ENCODE data around the gene ARHGEF16. TPM values are rescaled to one million over a fixed set of nuclear protein-coding genes. Genes with fewer than 3 reads are reported as not detected.

Gene ARHGEF16
- total RNA-seq, 2 donors from 2014 or later = 17.1 to 22.1 TPM

DNA sequence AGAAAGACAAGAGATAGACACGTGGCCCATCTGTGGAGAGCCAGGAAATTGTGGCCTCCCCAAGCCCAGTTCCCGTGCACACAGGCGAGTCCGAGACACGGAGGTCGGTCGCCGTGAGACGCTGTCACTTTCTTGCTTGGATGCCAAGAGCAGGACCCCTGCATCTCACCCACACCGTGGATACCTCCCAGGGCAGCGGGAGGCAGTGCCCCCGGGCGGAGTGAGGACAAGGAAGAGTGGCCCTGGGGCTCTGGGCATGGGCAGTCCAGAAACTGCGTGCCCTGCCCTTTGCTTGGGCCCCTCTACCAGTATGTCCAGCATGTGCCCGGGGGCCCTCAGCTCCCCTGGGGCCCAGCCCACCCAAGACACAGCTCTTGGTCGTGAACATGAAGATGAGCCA lies 24.7 kb upstream of the ARHGEF16 start:
- Histone ChIP-seq H3K27me3 (no peaks in the 10 kb centered on the region), H3K27ac (no peak overlapping the region), H3K9me3 (no peaks in the 10 kb centered on the region), H3K4me1 (peaks cover 1% of the 10 kb centered on the region), H3K4me3 (no peak overlapping the region), H3K36me3 (replicated peaks in 1 of 2; ENCODE audit: insufficient read depth in 1 of 2, low read depth in 2 of 2) (peaks cover 0 to 2% of the 10 kb centered on the region in 2 donors)
- TF ChIP-seq POLR2A (IDR thresholded peaks at IDR 0.05) = no peak
- TF ChIP-seq, protein P1, sequence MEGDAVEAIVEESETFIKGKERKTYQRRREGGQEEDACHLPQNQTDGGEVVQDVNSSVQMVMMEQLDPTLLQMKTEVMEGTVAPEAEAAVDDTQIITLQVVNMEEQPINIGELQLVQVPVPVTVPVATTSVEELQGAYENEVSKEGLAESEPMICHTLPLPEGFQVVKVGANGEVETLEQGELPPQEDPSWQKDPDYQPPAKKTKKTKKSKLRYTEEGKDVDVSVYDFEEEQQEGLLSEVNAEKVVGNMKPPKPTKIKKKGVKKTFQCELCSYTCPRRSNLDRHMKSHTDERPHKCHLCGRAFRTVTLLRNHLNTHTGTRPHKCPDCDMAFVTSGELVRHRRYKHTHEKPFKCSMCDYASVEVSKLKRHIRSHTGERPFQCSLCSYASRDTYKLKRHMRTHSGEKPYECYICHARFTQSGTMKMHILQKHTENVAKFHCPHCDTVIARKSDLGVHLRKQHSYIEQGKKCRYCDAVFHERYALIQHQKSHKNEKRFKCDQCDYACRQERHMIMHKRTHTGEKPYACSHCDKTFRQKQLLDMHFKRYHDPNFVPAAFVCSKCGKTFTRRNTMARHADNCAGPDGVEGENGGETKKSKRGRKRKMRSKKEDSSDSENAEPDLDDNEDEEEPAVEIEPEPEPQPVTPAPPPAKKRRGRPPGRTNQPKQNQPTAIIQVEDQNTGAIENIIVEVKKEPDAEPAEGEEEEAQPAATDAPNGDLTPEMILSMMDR (IDR thresholded peaks at IDR 0.05) = no peak
- no peak for DNase-seq
- no peak for ATAC-seq
- intact Hi-C loops (cut with DNase I) = loop anchor here (5.0 kb wide), 2 partner anchors 367 to 417 kb away; no protein-coding TSS in a partner anchor
- WGBS, 2 donors = 87 to 90% methylated on average over 13 to 16 of the region's 16 CpGs

DNA sequence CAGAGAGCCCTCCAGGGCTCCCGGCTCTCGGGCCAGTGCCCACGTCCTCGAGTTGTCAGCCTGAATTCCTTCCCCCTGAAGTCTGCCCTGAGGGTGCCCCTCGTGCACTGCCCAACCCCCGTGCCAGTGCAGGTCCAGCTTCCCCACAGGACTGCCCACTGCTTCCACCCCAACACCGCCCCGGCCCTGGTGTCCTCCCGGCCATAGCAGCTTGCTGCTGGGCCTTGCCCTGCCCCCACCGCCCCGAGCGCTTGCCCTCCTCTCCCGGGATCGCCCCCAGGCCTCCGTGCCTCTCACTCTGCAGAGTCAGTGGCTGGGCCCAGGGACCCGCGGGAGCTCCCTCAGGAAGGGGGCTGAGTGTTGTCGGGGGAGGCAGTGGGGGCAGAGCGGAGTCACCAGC lies 24.1 kb upstream of the ARHGEF16 start:
- no peak for DNase-seq
- H3K4me3 ChIP-seq = no peak overlapping the region
- ATAC-seq = no peak

DNA sequence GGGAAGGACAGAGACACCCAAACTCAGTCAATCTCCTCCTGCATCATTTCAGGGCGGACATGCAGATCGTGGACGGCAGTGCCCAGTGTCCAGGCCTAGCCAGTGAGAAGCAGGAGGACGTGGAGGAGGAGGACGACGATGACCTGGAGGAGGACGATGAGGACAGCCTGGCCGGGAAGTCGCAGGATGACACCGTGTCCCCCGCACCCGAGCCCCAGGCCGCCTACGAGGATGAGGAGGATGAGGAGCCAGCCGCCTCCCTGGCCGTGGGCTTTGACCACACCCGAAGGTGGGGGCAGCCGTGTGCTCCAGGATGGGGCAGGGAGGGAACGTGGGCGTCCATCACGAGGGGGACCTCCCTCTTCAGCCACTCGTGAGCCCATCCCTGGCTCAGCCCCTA lies 23.6 kb upstream of the ARHGEF16 start:
- no peak for ATAC-seq
- Histone ChIP-seq H3K36me3 (replicated peaks in 1 of 2; ENCODE audit: insufficient read depth in 1 of 2, low read depth in 2 of 2) (peaks cover 0 to 2% of the 10 kb centered on the region in 2 donors), H3K4me1 (no peaks in the 10 kb centered on the region), H3K4me3 (no peak overlapping the region), H3K27me3 (no peaks in the 10 kb centered on the region), H3K27ac (no peak overlapping the region), H3K9me3 (no peaks in the 10 kb centered on the region)
- TF ChIP-seq, protein P1 (IDR thresholded peaks at IDR 0.05) = no peak
- TF ChIP-seq POLR2A (IDR thresholded peaks at IDR 0.05) = no peak
- WGBS, 2 donors = 85 to 88% methylated on average over 15 to 21 of the region's 22 CpGs
- no peak for DNase-seq
- intact Hi-C loops (cut with DNase I) = loop anchor here (5.0 kb wide), 1 partner anchor 419 kb away; no protein-coding TSS in a partner anchor

More for the DNA sequence above, 24.1 kb upstream of the ARHGEF16 start:
- no peak overlapping the region for H3K27ac ChIP-seq
- H3K4me1 ChIP-seq = no peaks in the 10 kb centered on the region
- intact Hi-C loops (cut with DNase I) = loop anchor here (5.0 kb wide), 1 partner anchor 418 kb away; no protein-coding TSS in a partner anchor
- no peak for TF ChIP-seq POLR2A (IDR thresholded peaks at IDR 0.05)
- TF ChIP-seq, protein P1 (IDR thresholded peaks at IDR 0.05) = no peak
- 81 to 94% methylated on average over 6 to 16 of the region's 19 CpGs for WGBS, 2 donors
- H3K27me3 ChIP-seq = no peaks in the 10 kb centered on the region
- peaks cover 0 to 2% of the 10 kb centered on the region in 2 donors for H3K36me3 ChIP-seq (replicated peaks in 1 of 2; ENCODE audit: insufficient read depth in 1 of 2, low read depth in 2 of 2)
- no peaks in the 10 kb centered on the region for H3K9me3 ChIP-seq

DNA sequence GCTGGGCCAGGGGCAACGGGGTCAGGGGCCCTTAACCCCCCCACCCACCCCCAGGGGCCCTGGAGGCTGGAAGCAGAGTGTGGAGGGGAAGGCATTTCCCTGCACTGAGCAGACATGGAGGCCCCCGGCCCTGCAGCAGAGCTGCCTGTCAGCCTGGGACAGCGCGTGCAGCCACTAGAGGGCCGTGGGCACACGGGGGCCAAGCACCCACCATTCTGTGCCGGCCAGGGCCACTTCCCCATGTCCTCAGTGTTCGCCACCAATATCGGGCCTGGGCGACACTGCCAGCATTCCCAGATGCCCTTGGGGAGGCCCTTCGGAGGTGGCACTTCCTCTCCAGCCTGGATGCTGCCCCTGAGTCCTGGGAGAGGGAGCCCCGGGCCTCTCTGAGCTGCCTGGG lies 23.2 kb upstream of the ARHGEF16 start:
- ATAC-seq = no peak
- intact Hi-C loops (cut with DNase I) = loop anchor here (5.0 kb wide), 1 partner anchor 419 kb away; no protein-coding TSS in a partner anchor
- no peak overlapping the region for H3K27ac ChIP-seq
- peaks cover 0 to 2% of the 10 kb centered on the region in 2 donors for H3K36me3 ChIP-seq (replicated peaks in 1 of 2; ENCODE audit: insufficient read depth in 1 of 2, low read depth in 2 of 2)
- no peaks in the 10 kb centered on the region for H3K4me1 ChIP-seq
- no peak for DNase-seq
- H3K9me3 ChIP-seq = no peaks in the 10 kb centered on the region
- no peak overlapping the region for H3K4me3 ChIP-seq
- TF ChIP-seq, protein P1 (IDR thresholded peaks at IDR 0.05) = no peak
- no peak for TF ChIP-seq POLR2A (IDR thresholded peaks at IDR 0.05)
- no peaks in the 10 kb centered on the region for H3K27me3 ChIP-seq
- WGBS, 2 donors = 68% methylated on average over 8 of the region's 12 CpGs; no CpG with 5 or more reads in 1 of the 2 donors

DNA sequence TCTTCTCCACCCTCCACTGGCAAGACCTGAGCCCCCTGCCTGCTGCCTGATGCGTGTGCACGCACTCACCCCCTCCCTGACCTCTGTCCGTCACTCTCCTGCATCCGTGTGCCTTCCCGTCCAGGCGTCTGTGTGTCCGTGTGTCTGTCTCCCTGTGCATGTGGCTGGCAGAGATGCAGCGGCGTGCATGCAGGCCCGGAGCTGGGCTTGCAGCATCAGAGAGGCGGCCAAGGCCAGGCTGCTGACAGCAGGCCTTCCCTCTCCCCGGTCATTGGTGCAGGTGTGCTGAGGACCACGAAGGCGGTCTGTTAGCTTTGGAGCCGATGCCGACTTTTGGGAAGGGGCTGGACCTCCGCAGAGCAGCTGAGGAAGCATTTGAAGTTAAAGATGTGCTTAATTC lies 22.8 kb upstream of the ARHGEF16 start:
- intact Hi-C loops (cut with DNase I) = loop anchor here (5.0 kb wide), 1 partner anchor 419 kb away; no protein-coding TSS in a partner anchor
- DNase-seq (no peak), ATAC-seq (no peak)
- no peak overlapping the region for H3K27ac ChIP-seq
- 85 to 87% methylated on average over 11 to 16 of the region's 17 CpGs for WGBS, 2 donors
- H3K9me3 ChIP-seq = no peaks in the 10 kb centered on the region
- no peaks in the 10 kb centered on the region for H3K27me3 ChIP-seq
- no peak for TF ChIP-seq POLR2A (IDR thresholded peaks at IDR 0.05)
- TF ChIP-seq, protein P1 (IDR thresholded peaks at IDR 0.05) = no peak
- H3K4me1 ChIP-seq = no peaks in the 10 kb centered on the region
- peaks cover 0 to 2% of the 10 kb centered on the region in 2 donors for H3K36me3 ChIP-seq (replicated peaks in 1 of 2; ENCODE audit: insufficient read depth in 1 of 2, low read depth in 2 of 2)
- H3K4me3 ChIP-seq = no peak overlapping the region

All from body of pancreas (tissue), 4 donors.